Activated CD4-positive, alpha-beta T cell treated with anti-CD3 and anti-CD28 coated beads, Interleukin-2, amount 50 U/mL, for 1 hour (primary cell): ENCODE results near the gene DNAJC10.
"Not testable (repeated sequence)": the region's sequence is repeated elsewhere in the genome, so short reads cannot be mapped to it uniquely, and the experiment has no call there.

Experiments
- DNase-seq: peaks from one replicate; pipeline ENCODE4 v3.0.0-alpha.2; 2020

The DNAJC10 gene, protein sequence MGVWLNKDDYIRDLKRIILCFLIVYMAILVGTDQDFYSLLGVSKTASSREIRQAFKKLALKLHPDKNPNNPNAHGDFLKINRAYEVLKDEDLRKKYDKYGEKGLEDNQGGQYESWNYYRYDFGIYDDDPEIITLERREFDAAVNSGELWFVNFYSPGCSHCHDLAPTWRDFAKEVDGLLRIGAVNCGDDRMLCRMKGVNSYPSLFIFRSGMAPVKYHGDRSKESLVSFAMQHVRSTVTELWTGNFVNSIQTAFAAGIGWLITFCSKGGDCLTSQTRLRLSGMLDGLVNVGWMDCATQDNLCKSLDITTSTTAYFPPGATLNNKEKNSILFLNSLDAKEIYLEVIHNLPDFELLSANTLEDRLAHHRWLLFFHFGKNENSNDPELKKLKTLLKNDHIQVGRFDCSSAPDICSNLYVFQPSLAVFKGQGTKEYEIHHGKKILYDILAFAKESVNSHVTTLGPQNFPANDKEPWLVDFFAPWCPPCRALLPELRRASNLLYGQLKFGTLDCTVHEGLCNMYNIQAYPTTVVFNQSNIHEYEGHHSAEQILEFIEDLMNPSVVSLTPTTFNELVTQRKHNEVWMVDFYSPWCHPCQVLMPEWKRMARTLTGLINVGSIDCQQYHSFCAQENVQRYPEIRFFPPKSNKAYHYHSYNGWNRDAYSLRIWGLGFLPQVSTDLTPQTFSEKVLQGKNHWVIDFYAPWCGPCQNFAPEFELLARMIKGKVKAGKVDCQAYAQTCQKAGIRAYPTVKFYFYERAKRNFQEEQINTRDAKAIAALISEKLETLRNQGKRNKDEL

DNA sequence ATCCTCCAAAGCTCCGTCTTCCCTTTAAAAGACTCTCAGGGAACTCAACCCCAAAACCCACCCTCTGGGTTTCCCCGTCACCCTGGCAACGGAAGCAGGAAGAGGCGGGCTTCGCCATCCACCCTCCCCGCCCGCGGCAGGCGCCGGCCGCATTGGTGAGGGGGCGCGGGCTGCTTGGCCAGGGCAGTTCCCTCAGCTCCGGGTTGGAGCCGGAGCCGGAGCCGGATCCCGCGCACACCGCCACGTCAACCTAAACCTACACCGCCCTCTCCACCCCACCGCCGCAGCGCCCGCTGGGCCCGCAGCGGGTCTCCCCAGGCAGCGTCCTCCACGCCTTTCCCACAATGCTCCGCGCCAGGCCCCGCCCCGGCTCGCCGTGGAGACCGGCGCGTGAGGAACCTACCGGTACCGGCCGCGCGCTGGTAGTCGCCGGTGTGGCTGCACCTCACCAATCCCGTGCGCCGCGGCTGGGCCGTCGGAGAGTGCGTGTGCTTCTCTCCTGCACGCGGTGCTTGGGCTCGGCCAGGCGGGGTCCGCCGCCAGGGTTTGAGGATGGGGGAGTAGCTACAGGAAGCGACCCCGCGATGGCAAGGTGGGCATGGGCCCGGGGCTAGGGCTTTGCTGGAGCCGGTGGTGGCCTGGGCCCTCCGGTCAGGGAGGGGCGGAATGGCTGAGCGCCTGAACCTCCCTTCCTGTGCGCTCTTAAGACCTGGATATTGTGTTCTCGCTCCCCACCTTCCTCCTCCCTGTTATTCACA is at the start of gene DNAJC10:
Gene DNAJC10 (plus strand): TSS at position 366 of the 758 bp plus-strand sequence. CDS start 1,830 bp downstream, outside the sequence.
- DNase-seq, result peak; percentile 81

DNA sequence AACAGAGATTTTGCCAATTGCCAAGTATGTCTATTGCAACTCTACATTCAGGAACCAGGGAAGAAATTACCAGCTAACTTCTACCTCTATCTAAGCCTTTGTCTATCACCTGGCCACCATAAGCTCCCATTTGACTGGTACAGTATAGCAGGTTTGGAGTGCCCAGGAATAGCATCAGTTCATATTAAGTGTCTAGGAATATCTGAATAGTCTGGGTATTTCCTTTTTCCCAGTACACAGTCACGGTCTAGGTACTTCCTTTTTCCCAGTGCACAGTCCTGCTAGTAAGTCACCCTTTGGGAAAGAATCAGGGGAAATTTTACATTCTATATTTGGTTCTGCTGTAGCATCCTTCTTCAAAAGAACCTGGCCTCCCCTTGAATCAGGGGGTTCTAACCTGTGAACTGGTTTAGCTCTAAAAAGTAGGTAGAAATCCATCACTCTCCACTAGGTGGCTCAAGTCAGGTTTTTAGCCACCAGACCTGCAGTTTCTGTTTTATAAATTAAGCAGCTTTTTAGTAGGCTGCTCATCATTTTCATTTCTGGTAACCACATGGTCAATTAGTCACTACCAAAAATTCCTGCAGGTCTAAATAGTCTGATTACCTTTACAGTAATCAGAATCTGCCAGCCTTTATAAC is 49.3 kb upstream of the DNAJC10 start:
- DNase-seq, result no peak

DNA sequence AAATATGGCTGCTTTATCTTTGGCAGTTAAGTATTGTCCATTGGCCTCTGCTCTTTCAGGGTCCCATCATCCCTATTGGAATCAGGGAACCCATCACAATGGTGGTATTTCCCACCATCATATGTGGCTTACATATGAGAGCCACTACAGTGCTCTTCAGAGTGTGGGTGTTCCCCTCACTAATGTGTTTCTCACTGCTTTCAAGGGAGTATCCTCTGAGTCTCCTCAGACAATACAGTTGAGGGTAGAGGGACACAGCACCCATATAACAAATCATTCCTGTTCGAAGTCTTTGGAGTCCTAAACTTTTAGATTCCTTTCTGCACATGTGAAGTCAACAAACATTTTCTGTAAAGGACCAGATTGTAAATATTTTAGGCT is 48.8 kb upstream of the DNAJC10 start:
- no peak for DNase-seq

DNA sequence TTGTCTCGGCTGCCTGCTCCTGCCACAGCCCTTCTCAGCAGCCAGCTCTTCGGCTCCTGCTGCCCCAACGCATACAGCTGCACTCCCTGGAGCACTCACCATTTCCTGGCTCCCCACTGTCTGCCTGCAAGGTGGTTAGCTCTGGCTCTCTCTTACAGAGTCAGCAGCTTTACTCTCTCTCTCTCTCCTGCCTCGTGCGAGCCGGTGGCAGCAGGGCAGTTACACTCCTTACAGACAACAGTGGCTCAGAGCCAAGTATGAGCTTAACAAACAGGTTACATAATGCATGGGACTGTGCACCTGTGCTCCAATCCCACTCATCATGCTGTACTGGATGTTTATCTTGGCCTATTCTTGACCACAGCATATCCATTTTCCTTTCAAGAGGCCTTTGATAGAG is 47.4 kb upstream of the DNAJC10 start:
- no peak for DNase-seq

DNA sequence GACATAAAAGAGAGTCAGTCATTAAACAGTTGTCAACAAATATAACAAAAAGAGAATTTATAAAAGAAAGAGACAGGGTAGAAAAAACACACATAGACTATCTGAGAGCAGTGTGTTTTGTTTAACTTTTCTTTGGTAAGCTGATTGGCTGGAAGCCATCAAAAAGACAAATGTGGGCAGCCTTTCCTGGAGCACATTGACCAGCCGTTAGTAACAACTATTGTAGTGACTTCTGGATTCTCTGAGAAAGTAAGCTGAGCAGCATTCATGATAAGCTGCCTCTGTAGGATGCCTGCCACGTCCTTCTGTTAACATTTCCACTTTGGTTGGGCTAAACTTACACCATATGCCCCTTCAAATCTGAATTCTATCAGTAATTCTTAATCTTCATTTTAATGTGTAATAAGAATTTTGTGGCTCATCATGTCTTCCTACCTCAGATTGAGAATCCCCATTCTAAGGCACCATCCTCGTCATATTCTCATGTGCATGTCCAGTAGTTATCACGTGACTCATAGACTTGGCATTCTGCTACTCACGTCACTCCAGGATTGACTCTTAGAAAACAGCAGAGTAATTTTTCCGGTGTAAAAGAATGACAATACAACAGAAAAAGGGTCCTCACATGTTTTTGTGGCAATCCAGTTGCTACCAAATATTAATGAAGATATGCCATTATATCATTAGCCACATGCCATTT is 43.4 kb upstream of the DNAJC10 start:
- DNase-seq, result no peak

DNA sequence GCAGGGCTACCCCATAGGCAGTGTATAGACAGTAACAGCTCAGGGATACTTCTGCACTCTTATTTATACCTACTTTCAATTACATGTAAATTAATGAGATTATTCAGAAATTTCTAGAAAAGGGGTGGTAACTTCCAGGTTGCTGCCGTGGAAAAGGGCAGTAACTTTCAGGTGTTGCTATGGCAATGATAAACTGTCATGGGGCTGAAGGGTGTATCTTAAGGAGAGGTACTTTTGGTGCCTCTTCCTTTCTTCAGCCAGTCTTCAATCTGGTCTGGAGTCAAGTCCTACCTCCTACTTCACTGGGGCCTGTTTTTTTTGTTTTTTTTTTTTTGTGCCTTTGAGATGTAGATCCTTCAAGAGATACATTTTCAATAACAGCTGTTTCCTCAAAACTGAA is 35.2 kb upstream of the DNAJC10 start:
- DNase-seq, result no peak

DNA sequence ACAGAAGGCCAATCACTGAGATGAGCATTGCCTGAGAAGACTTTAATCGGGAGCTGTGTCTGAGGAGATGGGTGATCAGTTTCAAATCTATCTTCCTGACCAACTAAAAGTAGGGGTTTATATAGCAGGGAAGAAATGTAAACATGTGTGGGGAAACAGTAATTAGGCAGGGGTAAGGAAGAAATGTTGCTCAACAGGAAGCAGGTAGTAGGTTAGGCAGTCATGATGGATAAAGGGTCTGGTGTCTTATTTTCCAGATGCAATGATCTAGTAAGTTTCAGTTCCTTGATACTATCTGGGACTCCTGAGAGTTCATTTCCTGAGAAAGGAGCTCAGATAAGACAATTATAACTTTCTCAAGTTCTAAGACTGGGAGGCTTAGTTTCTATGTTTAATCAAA is 33.8 kb upstream of the DNAJC10 start:
- no peak for DNase-seq

DNA sequence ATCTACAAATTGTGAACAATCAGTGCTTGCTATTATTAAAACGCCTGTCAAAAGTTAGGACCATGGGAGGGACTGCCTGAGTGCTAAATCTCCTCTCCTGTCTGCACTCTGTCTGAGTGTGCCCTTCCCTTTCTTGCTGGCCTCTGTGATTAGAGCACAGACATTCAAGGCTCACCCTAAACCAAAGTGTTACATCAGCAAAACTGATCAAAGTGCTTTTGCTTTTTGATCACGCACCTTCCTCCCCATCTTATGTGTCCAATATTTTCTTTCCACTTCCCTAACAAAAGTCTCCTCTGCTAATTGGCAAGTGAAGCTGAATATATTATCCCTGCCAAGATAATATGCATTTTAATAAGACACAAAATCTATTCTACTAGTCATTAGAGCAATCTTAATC is 30.5 kb upstream of the DNAJC10 start:
- DNase-seq, result no peak

DNA sequence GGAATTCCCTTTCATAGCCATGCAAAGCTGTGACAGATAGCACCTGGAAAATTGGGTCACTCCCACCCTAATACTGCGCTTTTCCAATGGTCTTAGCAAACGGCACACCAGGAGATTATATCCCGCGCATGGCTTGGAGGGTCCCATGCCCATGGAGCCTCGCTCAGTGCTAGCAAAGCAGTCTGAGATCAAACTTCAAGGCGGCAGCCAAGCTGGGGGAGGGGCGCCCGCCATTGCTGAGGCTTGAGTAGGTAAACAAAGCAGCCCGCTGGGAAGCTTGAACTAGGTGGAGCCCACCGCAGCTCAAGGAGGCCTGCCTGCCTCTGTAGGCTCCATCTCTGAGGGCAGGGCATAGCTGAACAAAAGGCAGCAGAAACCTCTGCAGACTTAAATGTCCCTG is 29.3 kb upstream of the DNAJC10 start:
- DNase-seq, result not testable (repeated sequence)

DNA sequence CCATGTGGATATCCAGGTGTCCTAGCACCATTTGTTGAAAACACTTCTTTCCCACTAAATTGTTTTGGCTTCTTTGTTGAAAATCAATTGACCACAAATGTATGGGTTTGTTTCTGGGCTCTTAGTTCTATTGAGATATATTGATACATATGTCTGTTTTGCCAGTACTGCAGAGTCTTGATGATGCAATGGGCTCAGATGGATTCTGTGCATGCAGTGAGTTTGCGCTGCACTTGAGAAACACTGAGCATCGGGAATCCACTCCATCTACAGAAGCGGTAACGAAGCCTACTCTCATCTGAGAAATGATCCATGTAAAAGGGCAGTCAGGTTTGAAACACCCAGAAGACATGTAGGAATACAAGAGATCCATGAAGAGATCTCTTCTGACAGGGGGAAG is 21.9 kb upstream of the DNAJC10 start:
- no peak for DNase-seq

DNA sequence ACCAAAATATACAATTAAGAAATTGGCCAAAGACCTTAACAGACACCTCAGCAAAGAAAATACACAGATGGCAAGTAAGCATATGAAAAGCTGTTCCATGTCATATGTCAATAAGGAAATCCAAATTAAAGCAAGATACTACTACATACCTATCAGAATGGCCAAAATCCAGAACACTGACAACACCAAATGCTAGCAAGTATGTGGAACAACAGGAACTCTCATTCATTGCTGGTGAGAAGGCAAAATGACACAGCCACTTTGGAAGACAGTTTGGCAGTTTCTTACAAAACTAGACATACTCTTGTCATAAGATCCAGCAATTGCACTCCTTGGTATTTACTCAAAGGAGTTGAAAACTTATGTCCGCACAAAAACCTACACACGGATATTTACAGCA is 20.3 kb upstream of the DNAJC10 start:
- DNase-seq, result no peak

DNA sequence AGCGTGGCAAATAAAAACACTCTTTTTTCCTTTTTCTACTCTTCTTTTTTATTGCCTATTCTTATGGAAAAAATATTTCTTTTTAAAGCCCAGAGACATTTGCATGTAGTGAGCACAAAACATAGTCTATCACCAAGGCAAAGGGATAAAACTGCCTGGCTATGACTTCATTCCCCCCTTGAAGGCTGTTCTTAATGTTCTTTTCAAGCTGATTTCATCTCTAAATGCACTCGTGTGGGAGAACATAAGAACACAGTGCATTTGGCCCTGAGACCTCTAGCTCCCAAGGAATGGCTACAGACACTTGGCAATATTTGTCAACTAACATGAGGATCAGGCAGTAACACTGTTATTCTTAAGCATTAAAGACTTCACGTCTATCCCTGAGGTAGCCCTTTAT is 17.4 kb upstream of the DNAJC10 start:
- DNase-seq, result no peak

DNA sequence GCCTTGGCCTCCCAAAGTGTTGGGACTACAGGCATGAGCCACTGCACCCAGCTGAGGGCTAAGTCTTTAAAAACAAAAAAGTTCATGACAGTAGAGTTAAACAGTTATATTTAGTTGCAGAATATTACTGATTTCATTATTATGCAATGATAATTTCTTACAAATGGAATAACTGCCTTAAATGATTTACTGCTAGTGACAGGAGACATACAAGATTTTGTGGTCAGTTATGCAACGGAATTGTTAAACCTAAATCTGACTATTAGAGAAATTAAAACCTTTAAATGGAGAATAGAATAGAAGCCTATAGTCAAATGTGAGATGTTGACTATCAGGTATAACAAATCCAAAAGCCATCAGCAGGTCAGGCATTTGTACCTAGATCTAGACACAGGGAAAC is 10.3 kb upstream of the DNAJC10 start:
- DNase-seq, result no peak

DNA sequence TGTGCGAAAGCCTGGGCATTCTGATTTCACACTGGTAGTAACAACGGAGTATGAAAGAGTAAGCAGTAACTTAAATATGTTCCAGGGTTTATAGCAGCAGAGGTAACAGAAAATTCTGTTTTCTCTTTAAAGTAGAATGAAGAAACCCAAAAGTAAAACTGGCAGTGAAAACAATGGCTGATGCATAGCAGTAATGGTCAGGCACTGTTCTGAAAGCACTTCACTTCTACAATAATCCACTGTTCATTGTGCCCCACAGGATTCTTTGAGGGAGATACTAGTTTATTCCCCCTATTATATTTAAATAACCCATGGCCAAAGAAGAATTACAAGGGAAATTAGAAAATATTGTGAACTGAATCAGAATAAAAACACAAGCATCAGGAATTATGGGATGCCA is 9.3 kb upstream of the DNAJC10 start:
- no peak for DNase-seq

DNA sequence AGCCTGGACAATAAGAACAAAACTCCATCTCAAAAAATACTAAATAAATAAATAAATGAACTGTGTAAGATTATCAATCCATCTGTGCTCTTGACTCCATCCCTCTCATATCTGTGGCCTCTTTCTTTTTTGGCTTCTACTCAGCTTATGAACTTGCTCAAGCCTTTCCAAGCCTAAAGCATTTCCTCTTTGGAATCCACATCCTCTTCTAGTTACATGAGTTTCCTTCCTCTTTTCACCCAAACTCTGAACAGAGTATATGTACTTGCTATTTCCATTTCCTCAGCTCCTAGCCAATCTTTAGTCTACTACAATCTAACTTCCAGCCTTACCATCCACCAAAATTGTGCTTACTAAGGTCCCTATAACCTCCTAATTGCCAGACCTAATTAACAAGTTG is 2.5 kb upstream of the DNAJC10 start:
- DNase-seq, result no peak

DNA sequence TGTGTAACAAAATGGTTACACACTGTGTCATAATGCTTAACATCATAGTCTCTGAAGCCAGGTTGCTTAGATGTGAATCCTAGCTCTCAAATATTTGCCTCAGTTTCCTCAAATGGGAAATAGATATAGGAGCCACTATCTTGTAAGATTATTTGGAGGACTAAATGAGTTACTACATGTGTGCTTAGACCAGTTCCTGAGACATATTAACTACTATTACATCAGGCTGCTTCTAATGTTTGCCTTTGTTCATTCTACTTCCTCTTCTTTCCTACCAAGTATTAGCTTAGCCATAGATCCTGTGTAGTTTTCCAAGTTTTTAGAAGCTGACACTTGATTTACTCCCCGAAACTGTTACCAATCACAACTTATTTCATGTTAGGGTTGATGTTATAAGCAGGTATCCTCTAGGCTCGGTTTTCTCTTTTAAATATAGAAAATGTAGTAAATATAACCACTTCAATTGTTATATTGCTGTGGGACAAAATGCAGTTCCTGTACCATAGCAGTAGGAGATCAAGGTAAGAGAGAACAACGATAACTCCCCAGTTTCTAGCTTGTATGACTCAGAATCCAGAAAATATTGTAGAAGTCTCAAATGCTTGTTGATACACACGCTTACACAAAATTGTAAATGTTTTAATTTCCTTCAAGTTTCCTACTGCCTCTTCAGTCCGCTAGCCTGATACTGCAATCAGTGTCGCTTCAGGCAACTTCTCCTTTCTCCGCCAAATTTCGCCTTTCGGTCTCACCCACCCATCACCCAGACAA is 751 bp upstream of the DNAJC10 start:
- no peak for DNase-seq

DNA sequence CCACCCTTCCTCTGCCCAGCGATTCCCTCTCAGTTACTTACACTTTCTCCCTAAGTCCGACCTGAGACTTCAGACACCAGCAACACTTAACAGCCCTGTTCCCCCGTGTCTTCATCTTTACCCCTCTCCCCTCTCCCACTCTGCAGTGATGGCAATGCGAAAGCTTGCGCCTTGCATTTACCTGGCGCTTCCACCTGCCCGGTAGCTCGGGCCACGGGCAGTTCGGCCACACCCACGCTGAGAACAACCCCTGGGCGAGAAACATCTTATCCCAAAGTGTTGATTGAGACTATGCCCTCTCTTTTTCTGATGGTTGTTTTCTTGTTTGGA is 558 bp downstream of the DNAJC10 start:
- DNase-seq, result no peak

DNA sequence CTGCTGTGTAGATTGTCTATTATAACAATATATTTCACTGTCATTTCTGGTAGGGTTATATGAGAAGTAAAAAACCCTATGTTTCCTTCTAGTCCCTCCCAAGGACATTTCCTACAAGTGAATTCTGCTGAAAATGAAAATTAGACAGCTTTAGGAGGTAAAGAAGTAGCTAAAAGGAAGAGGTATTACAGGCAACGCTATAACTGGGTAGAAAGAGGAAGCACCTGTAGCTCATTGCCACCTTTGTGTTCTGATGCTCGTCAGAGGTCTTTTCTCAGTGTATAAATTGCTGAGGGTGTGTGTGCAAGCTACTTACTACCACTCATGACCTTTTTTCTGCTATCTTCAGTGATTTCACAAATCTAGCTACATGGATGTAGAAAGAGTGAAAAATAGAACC is 1.4 kb downstream of the DNAJC10 start:
- DNase-seq, result no peak

DNA sequence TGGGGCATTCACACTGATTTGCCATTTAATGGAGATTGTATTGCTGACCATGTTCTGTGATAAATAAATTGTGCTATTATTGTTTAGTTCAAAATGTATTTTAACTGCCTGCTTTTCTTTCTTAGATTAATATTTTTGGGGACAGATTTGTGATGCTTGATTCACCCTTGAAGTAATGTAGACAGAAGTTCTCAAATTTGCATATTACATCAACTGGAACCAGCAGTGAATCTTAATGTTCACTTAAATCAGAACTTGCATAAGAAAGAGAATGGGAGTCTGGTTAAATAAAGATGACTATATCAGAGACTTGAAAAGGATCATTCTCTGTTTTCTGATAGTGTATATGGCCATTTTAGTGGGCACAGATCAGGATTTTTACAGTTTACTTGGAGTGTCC is 1.8 kb downstream of the DNAJC10 start:
- no peak for DNase-seq

DNA sequence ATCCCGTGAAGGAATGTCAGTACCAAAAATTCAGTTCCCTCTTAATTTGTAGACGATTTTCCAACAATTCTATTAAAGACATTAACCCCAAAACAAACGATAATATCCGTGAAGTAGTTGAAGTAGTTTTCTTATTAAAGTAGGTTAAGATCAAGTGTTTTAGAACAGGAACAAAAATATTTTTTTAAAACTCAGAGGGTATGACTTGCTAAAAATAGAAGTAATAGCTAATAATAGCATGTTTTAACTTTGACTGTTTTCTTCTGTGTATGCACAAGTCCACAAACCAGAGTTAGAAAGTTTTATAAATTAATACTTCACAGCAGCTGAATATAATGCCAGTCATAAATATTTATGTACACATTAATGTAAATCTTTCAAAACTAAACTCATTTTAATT is 2.4 kb downstream of the DNAJC10 start:
- DNase-seq, result no peak

DNA sequence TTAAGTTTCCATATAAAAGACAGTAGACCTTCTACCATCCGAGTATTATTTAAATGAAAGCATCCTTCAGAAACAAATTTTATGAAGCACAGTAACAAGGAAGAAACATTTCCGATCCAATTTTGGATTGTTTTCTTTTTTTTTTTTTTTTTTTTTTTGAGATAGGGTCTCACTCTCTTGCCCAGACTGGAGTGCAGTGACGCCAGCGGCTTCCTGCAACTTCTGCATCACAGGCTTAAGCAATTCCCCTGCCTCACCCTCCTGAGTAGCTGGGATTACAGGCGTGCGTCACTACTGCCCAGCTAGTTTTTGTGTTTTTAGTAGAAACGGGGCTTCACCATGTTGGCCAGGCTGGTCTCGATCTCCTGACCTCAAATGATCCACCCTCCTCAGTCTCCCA is 3.1 kb downstream of the DNAJC10 start:
- not testable (repeated sequence) for DNase-seq

DNA sequence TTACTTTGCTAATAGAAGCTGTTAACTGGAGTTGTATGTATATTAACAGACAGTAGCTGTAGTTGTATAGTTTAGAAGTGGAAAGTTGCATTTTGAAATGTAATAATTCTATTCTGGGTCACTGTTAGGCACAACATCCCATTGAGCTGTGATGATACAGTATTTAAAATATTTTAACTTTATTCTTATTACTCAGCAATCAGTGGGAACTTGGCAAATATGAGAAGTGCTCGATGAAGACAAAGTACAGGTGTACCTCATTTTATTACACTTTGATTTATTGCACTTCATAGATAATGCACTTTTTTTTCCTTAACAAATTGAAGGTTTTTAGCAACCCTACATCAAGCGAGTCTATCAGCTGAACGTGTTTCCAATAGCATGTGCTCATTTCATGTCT is 8.6 kb downstream of the DNAJC10 start:
- no peak for DNase-seq
